ENCODE data around the gene CCDC120.

CCDC120 gene, protein sequence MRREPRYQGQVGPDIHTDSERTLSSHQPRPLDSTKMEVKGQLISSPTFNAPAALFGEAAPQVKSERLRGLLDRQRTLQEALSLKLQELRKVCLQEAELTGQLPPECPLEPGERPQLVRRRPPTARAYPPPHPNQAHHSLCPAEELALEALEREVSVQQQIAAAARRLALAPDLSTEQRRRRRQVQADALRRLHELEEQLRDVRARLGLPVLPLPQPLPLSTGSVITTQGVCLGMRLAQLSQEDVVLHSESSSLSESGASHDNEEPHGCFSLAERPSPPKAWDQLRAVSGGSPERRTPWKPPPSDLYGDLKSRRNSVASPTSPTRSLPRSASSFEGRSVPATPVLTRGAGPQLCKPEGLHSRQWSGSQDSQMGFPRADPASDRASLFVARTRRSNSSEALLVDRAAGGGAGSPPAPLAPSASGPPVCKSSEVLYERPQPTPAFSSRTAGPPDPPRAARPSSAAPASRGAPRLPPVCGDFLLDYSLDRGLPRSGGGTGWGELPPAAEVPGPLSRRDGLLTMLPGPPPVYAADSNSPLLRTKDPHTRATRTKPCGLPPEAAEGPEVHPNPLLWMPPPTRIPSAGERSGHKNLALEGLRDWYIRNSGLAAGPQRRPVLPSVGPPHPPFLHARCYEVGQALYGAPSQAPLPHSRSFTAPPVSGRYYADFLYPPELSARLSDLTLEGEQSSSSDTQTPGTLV

DNA sequence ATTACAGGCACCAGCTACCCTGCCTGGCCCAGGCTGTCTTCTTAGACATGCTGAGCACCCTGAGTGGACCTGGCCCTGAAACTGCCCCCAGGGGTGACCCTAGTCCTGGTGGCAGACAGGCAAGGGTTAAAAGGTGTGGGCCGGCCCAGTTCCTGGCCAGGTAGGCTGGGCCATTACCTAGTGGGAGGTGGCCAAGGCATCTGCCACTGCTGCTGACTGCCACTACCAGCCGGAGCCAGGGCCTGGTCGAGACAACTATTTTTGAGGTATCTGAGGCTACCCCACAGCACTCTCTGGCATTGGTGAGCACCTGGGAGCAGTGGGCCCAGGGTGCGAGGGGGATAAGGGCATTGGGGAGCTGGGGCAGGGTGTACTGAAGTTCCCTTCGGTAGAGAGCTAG, at the start of gene CCDC120:
Gene CCDC120, plus strand, starts transcription at position 206 of the 400 bp plus-strand sequence. CDS start 3,043 bp downstream, outside the sequence.
- DNase-seq = no peak

DNA sequence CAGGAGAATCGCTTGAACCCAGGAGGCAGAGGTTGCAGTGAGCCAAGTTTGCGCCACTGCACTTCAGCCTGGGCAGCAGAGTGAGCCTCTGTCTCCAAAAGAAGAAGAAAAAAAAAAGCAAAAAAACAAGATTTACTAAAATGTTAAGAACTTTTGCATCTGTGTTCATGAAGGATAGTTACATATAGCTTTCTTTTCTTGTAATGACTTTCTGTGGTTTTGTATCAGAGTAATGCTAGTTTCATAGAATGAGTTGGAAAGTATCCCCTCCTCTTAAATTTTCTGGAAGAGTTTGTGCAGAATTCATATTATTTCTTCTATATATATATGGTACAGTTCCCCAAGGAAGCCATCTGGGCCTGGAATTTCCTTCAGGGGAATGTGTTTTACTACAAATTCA, 39.7 kb upstream of the CCDC120 start:
- DNase-seq = no peak

DNA sequence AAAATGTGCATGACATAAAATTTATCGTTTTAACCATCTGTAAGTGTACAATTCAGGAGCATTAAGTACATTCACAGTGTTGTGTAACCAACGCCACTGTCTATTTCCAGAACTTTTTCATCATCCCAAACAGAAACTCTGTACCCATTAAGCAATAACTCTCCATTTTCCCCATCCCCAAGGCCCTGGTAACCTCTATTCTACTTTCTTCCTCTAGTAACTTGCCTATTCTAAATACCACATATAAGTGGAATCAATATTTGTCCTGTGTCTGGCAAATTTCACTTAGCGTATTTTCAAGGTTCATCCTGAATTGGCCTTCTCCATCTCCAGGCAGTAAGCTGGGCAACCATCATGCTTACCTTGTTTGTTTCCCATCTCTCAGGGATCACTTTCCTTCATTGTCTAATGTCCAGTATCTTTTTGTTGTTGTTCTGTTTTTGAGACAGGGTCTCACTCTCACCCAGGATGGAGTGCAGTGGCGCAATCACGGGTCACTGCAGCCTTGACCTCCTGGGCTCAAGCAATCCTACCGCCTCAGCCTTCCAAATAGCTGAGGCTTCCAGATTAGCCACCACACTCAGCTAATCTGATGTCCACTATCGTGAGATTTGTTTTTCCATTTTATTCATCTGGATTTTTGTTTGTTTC, 39.1 kb upstream of the CCDC120 start:
- DNase-seq = no peak

DNA sequence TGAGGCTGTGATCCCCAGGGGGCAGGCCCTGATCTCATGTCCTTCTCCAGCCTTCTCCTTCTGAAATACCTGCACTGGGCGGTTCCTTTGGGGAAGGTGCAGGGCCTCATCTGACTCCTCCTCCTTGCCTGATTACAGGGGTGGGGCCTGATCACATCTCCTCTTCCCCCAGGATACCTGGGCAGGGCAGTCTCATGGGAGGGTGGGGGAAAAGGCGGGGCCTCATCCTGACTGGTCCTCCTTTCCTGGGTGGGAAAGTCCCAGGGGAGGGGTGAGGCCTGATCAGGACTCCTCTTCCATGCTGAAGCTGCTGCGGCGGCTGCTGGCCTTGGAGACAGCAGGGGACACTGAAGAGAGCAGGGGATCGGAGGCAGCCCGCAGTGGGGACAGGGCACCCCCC, 28.9 kb upstream of the CCDC120 start:
- DNase-seq = no peak

DNA sequence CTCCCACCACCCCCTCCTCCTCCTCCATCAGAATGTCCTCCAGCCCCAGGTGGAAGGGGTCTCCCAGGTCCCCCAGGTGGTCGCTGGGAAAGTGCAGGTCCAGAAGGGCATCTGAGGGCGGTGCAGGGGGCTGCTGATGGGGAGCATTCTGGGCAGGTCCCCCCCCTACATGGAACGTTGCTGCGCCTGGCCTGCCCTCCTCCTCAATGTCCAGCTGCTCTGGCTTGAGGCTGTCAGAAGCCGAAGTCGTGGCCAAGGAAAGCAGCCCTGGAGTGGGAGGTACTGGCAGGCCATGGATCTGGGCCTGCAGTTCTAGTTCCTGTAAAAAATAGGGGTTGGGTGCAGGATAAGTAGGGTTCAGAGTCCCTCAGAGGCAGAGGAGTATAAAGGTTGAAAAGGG, 28.5 kb upstream of the CCDC120 start:
- no peak for DNase-seq

DNA sequence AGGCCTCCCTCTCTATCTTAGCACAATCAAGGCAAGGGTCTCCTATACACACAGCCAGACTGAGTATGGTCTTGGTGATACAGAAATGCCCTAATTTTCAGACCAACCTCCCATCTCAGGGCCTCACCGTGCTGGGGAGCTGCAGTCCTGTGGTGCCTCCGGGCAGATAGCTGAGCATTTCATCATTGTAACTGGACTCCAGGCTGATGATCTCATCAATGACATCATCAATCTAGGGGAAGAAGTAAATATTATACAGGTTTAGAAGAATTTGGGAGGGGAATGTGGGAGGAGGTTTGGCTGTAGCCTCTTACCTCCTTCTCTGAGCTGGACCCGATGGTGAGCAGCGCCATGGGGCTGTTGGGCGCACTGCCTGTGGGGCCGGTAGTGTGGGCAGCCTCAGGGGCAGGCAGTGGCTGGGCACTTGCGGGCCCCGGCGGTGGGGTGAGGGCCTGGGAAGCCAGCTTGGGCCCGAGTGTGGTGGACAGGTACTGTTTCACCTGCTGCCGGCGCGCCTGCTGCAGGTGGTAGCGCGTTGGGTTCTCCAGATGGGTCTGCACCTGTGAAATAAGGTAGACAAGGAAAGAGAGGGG, 20.8 kb upstream of the CCDC120 start:
- DNase-seq = no peak

DNA sequence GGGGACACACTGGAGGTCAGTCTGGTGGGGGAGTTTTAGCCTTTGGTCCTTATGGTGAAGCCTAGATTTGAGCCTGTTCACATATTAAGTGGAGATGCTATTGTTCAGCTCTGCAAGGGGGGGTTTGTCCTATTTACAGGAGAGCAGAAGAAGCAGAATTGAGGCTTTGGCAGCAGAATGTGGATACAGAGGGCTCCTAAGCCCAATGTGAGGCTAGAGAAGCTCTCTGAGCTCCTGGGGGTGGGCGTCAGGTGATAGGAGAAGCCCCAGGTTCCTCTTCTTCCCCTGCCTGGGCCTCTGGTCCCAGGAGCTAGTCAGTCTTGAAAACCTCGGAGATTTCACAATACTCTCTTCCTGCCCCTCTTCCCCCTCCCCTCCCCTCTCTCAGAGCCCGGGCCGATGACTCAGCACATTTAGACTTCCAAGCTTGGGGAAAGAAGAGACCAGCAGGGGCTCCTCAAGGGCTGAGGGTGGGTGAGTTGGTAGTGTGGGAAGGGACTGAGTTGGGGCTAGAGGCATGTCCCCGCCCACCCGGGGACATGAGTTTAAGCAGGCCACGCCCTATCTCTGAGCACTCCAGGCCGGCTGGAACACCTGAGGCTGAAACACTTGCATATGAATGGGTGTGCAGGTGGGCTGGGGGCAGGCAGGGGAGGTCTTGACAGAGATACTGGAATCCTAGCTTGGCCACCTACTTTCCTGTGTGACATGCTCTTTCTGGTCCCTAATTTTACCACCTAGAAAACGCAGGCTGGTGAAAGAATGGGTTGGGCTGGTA, 19.0 kb upstream of the CCDC120 start:
- peak in 1 of 2 experiments; percentile 47 for DNase-seq

DNA sequence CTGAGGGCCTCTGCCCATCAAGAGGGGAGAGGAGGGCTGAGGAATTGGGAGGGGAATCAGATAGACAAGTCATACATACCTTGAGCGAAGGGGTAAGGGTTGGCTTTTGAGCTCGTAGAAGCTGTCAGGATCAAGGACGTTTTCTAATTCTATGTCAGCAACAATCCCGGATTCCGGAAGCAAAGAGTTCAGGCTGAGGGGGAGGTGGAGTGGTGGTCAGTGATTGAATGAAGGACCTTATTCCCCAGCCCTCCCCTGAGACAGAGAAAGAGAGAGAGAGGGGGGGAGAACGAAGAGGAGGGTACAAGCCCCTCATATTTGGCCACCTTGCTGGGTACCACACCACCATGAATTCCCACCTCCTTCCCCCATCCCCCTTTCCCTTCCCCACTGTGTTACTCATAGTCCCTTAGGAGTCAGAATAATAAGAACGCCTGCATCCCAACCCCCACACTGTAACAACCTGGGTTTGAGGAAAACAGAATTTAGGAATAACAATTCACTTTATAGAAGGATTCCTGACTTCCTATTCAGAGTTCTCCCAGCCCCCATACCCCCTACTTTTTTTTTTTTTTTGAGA, 18.3 kb upstream of the CCDC120 start:
- DNase-seq = no peak

DNA sequence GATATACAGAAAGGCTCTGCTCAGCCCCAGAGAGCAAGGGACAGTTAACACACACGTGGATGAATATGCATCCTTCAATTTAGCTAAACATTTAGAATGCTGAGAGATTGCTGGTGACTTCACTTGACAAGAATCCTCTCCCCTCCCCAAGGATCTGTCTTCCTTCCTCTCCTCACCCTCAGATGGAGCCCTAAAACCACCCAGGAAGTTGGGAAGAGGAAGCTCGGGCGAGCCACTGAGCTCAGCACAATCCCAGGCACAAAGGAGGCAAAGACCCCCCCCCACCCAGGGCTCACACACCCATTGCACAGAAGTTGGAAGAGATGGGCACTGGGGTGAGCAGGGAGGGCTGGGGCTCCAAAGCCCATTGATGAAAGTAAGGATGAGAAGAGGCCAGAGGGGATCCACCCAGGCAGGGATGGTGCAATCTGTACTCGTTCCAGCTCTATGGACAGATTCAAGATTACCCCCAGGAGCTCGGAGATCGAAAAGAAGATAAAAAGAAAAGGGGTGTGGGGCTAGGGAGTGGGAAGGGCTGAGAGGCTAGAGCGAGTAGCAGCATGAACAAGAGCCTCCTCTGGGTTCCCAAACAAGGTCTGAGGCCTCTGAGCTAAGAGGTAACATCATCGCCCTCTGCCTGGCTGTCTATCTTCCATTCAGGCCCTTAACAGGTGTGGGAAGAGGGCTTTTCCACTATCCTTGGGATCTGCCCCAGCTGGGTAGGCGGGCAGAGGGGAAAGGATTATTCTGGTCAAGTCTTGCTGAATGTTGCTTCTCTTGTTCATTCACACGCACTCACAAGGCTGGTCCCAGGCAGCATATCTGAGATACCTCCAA, 16.8 kb upstream of the CCDC120 start:
- DNase-seq = no peak

DNA sequence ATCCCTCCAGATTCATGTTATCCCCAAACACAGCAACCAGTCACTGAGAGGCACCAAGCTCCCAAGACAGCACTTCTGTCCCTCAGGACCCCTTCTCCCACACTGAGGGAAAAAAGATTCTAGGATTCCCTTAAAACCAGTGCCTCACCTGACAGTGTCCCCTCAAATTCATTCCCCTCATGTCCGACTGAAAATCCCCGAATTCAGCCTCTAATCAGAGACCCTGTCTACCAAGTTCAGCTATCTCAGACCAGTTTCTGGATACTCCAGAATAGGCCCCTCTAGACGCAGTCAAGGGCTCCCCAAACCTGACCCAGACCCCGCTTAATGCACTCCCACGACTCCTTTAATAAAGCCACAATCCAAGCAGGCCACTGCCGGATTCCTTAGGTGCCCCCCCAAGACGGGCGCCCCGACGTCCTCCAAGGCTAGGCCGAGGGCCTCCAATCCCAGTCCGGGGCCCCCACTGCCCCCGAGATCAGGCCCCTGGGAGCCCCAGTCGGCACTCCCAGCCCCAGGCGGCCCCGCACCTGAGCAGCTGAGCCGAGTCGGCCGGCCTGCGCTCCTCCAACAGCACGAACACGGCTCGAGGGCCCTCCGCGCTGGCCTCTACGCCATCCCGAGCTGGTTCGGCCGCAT, 16.1 kb upstream of the CCDC120 start:
- no peak for DNase-seq

DNA sequence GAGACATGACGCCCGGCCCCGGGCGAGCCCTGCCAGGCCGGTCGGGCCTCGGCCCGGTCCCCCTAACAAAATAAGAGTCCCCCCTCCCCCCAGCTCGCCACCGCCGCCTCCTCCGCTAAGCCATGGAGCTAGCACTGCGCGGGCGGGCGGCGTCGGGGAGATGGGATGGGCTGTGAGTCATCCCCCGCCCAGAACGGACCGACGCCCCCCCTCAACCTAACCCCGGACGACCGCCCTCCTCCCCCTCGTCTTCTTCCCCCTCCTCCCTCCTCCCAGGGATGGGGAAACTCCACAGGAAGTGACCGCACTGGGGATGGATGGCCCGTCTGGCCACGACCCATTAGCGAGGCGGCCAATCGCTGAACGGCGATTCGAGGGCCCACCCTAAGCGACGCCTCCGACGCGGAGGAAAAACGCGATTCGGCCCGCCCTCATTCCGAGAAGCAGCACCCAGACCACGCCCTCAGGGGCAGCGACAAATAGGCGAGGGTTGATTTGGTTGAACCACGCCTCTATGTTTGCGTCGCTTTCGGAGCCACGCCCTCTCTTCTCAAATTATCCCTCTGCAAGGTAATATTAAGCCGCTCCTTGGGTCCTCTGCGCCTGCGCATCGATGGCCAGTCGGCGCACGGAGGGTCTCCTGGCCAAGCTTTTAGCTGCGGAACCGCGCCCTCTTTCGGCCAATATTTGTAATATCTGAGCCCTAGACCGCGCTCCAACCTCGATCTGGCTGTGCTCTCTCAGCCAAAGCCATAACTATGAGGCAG, 15.4 kb upstream of the CCDC120 start, which contains the start of gene TFE3:
Gene TFE3, minus strand, starts transcription at position 138 of the 767 bp plus-strand sequence. Its CDS starts 131 bp downstream, at position 7.
- DNase-seq = peak; percentile 95 to 98

DNA sequence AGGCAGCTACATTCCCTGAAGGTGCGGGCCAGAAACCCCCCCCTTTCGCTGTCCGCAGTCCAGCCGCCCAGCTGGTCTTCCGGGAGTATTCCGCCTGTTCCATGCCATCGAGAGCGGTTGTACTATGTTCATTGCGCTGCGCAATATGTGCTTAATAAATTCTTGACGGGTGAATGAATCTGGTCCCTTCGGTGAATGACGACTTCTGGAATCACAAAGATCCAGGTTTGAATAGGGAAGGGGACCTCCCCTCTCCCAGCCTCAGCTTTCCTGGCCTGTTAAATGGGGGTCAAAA, 14.9 kb upstream of the CCDC120 start:
- DNase-seq = no peak

DNA sequence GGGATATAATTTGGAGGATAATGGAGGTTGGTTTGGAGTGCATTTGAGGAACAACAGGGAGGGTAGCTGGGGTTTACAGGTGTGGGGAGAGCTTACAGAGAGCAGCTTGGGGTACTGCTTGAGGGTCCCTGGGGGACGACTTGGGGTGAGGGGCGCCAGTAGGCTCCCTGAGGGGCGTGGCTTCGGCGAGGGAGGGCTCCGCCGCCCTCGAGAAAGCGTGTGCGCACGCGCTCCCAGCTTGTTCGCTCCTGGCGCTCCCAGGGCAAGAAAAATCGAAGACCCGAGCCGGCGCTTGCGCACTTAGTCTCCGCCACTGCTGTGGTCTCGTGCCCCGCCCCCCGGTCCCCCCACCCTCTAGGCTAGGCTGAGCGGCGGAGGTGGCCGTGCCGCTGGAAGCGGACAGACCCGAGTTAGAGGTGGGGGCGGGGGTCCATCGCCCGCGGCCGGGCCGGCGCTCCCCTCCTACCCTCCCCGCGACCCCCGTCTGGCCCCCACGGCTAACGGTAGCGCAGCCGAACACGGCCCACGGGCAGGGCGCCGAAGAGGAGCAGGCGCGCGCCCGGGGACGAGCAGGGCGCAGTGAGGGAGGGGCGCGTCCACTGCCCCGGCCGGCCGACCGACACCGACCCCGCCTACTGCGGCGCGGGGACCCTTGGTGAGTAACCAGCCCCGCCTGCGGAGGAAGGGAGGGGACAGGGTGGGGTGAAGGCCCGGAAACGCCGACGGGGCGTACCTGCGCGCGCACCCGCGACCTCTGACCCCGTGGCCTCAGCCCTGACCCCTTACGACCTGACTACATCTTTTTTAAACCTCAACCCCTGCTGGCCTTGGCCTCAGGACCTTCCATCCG, 5.4 kb upstream of the CCDC120 start:
- peak; percentile 25 to 87 for DNase-seq

DNA sequence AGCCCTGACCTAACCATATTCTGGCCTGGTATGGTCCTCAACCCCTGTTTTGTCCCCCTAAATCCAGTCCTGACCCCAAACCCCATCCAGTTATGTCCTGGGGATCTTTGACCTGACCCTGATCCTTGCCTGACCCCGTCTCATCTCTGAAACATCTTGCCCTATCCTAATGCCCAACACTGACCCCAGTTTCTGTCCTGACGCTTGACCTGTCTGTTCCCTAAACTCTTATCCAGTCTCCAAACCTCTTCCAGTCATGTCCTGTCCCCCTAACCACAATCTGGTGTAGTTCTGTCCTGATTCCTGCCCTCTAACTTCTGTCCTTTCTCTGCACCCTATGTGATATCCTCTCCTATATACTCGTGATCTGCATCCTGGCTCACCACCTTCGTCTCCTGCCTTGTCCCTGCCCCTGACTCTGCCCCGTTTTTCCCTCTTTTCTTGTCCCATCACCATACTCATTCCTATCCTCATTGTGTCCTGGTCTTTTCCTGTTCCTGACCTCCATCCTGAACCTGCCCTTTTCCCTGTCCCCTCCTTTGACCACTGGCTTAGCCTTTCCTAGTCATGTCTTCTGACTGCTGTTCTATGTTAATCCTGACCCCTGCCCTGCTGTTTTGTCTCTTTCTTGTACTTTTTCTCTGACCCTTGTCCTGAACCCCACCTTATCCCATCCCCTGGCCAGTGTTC, 4.6 kb upstream of the CCDC120 start:
- no peak for DNase-seq

DNA sequence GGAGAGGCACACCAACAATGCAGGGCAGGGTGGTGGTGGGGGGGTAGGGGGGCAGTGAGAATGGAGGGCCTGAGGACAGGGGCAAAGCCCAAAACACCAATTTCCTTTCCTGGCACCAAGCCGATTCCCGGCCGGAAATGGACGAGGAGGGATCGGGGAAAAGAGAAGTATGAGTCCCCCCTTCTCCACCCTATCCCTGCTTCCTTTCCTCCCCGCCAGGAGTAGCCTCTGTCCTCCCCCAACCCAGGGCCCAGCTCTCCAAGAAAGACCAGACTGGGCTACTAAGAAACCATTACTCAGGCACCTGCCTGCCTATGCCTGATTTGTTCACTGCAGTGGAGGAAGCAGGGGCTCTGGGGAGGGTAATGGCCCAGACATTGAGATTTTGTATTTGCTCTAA, 402 bp downstream of the CCDC120 start:
- DNase-seq = no peak

DNA sequence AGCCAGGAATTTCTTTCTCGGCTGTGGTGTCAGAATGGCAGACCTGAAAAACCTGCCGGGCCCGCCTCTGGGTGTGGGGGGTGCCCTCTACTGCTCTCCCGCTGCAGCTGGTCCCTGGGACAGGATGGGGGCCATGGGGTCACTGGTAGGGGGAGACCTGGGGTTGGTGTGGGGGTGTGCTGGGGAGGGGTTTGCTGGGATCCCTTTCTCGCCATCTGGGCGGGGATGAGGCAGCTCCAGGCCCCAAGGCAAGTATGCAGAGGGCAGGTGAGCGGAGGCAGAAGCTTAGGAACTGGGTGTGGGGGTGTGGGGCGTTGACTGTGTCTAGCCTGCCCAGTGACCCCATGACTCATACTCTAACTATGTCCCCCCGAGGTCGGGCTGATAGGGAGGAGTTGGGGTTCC, 884 bp downstream of the CCDC120 start:
- no peak for DNase-seq

DNA sequence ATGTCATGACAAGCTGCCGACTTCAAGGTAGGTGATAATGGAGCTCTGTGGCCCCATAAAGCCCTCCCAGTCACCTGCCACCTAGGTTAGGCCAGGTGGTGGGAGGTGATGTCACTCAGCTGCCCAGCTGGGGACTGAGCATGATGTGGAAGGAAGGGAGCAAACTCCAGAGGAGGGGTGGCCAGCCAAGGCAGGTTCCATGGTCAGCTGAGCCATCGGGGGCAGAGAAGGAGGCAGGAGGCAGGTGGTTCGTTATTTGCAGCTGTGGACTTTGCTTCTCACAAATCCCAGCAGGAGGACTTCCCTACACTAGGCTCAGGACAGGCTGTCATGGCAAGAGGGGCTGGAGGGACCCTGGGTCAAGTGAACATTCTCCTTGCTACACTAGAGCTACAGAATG, 2.1 kb downstream of the CCDC120 start:
- DNase-seq = no peak

DNA sequence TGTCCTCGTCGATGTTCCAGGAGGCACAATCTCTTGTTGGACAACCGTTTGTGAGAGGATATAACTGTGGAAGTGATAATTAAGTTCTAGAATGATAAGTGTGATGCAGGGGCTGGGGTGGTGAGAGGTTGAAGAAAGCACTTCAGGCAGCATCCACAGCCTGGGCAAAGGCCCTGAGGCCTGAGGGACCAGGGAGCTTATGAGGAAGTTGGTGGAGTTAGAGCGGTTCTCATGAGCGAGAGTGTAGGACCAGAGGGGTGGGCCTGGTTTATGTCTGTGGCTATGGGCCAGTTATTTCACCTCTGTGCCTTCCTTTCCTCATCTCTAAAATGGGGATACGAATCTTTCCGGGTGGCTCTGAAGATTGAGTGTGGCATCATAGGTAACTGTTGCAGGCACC, 2.7 kb downstream of the CCDC120 start:
- no peak for DNase-seq
